Measurements from ENCODE around the gene CHRNG.
A peak's percentile ranks its signal among the peaks of the same experiment; 100 is the strongest.
"Not testable (repeated sequence)": the region's sequence is repeated elsewhere in the genome, so short reads cannot be mapped to it uniquely, and the experiment has no call there.

CHRNG gene

GRCh38 chr2:232543928-232544631 is 4.6 kb downstream of the CHRNG start:
- no peak for DNase-seq (ENCODE audit: low read depth)

- DNase-seq (ENCODE audit: low read depth), result no peak
These were observed 5.2 kb downstream of the CHRNG start for GRCh38 chr2:232544674-232545073.

- no peak for DNase-seq (ENCODE audit: low read depth)
These were observed 6.3 kb downstream of the CHRNG start for GRCh38 chr2:232545511-232546375.

- DNase-seq (ENCODE audit: low read depth), result no peak
These were observed 8.5 kb downstream of the CHRNG start for GRCh38 chr2:232547991-232548390.

GRCh38 chr2:232549655-232550353 is 10.3 kb downstream of the CHRNG start:
- DNase-seq (ENCODE audit: low read depth), result peak; percentile 15

GRCh38 chr2:232550354-232551249 is 11.1 kb downstream of the CHRNG start, which contains the start of the genes EIF4E2 and TIGD1:
TSS of gene EIF4E2 (plus strand) at chr2:232550689. CDS start at chr2:232550725, 36 bp downstream.
TSS of gene TIGD1 (minus strand) at chr2:232550557. CDS start at chr2:232549882, 675 bp downstream.
- DNase-seq (ENCODE audit: low read depth), result peak; percentile 90

GRCh38 chr2:232551250-232551638 is 11.8 kb downstream of the CHRNG start:
- DNase-seq (ENCODE audit: low read depth), result no peak

- DNase-seq (ENCODE audit: low read depth), result no peak
These were observed 12.3 kb downstream of the CHRNG start for GRCh38 chr2:232551776-232552175.

GRCh38 chr2:232556426-232556825 is 16.9 kb downstream of the CHRNG start:
- DNase-seq (ENCODE audit: low read depth), result peak; percentile 70

- no peak for DNase-seq (ENCODE audit: low read depth)
These were observed 23.1 kb downstream of the CHRNG start for GRCh38 chr2:232562515-232563151.

GRCh38 chr2:232563580-232563979 is 24.1 kb downstream of the CHRNG start:
- DNase-seq (ENCODE audit: low read depth), result peak; percentile 52

GRCh38 chr2:232567721-232568120 is 28.2 kb downstream of the CHRNG start:
- DNase-seq (ENCODE audit: low read depth), result no peak

- peak; percentile 33 for DNase-seq (ENCODE audit: low read depth)
These were observed 28.7 kb downstream of the CHRNG start for GRCh38 chr2:232568161-232568560.

GRCh38 chr2:232569541-232569940 is 30.0 kb downstream of the CHRNG start:
- no peak for DNase-seq (ENCODE audit: low read depth)

GRCh38 chr2:232570481-232570880 is 31.0 kb downstream of the CHRNG start:
- not testable (repeated sequence) for DNase-seq (ENCODE audit: low read depth)

- no peak for DNase-seq (ENCODE audit: low read depth)
These were observed 31.6 kb downstream of the CHRNG start for GRCh38 chr2:232571026-232571474.

- DNase-seq (ENCODE audit: low read depth), result no peak
These were observed 33.5 kb downstream of the CHRNG start for GRCh38 chr2:232573042-232573441.

- DNase-seq (ENCODE audit: low read depth), result no peak
These were observed 34.4 kb downstream of the CHRNG start for GRCh38 chr2:232573771-232574435.

GRCh38 chr2:232574674-232575403 is 35.3 kb downstream of the CHRNG start:
- no peak for DNase-seq (ENCODE audit: low read depth)

GRCh38 chr2:232575404-232575746 is 35.9 kb downstream of the CHRNG start:
- no peak for DNase-seq (ENCODE audit: low read depth)
